CD4-positive, alpha-beta T cell treated with Interleukin-17A for 4 hours (primary cell): ENCODE results near the gene RAP1GAP.

Experiments used
- DNase-seq: peaks from one replicate; pipeline ENCODE4 v3.0.0-alpha.2; 2020; ENCODE audit warnings: mixed read lengths

Gene RAP1GAP

GRCh38 chr1:21624571-21625389, 44.4 kb downstream of the RAP1GAP start:
- no peak for DNase-seq

- DNase-seq = no peak
Measured at GRCh38 chr1:21623410-21623961, 45.7 kb downstream of the RAP1GAP start.

GRCh38 chr1:21622466-21623315, 46.5 kb downstream of the RAP1GAP start:
- DNase-seq = peak; percentile 69

GRCh38 chr1:21621761-21622436, 47.3 kb downstream of the RAP1GAP start:
- DNase-seq = no peak

GRCh38 chr1:21621051-21621450, 48.1 kb downstream of the RAP1GAP start:
- DNase-seq = no peak

GRCh38 chr1:21620496-21620895, 48.7 kb downstream of the RAP1GAP start:
- no peak for DNase-seq

- no peak for DNase-seq
Measured at GRCh38 chr1:21620011-21620410, 49.1 kb downstream of the RAP1GAP start.

GRCh38 chr1:21619375-21619947, 49.7 kb downstream of the RAP1GAP start:
- no peak for DNase-seq

- DNase-seq = no peak
Measured at GRCh38 chr1:21618561-21619374, 50.4 kb downstream of the RAP1GAP start.

- no peak for DNase-seq
Measured at GRCh38 chr1:21618059-21618458, 51.1 kb downstream of the RAP1GAP start.

- DNase-seq = no peak
Measured at GRCh38 chr1:21617126-21617738, 51.9 kb downstream of the RAP1GAP start.

- DNase-seq = no peak
Measured at GRCh38 chr1:21616372-21616771, 52.8 kb downstream of the RAP1GAP start.

GRCh38 chr1:21614419-21615115, 54.6 kb downstream of the RAP1GAP start:
- no peak for DNase-seq

GRCh38 chr1:21613072-21613867, 55.9 kb downstream of the RAP1GAP start:
- DNase-seq = no peak

- DNase-seq = no peak
Measured at GRCh38 chr1:21612057-21612456, 57.1 kb downstream of the RAP1GAP start.

- DNase-seq = no peak
Measured at GRCh38 chr1:21610989-21611785, 58.0 kb downstream of the RAP1GAP start.

GRCh38 chr1:21610027-21610426, 59.1 kb downstream of the RAP1GAP start:
- no peak for DNase-seq

- DNase-seq = no peak
Measured at GRCh38 chr1:21608798-21609197, 60.4 kb downstream of the RAP1GAP start.
